Endothelial cell of umbilical vein (primary cell): ENCODE results near the gene STK32C. TPM values are rescaled to one million over a fixed set of nuclear protein-coding genes. Genes with fewer than 3 reads are reported as not detected.

Experiments used
- BruUV-seq: library from RNA; stranded (reverse); fragments of 400-500 nt; replicated peaks from 2 replicates; lab custom pipeline; 2021; lab: Mats Ljungman, UMichigan
- CTCF ChIA-PET: fragments of 300-600, 350-600 bp; sonication (Branson Sonifier 250); formaldehyde crosslinking; loops from one replicate; lab custom pipeline; 2021; ENCODE audit warnings: antibody characterized with exemption, inconsistent platforms; lab: Charles Lee
- POLR2A ChIA-PET: fragments of 300-600, 350-600 bp; sonication (Branson Sonifier 250); formaldehyde crosslinking; loops from one replicate; lab custom pipeline; 2021; ENCODE audit warnings: antibody characterized with exemption, inconsistent platforms; lab: Charles Lee
- DNase-seq: peaks from one replicate; pipeline ENCODE4 v3.0.0-alpha.2; 2011; ENCODE audit warnings: low read depth, low spot score
- FAIRE-seq: peaks from 2 replicates; lab custom pipeline; 2011; peaks lifted over from hg19 to GRCh38; lab: Jason Lieb, UNC
- H2AFZ ChIP-seq: 2 replicates; pipeline ENCODE4 v1.6.0; 2012; ENCODE audit warnings: low read depth, low read length, control low read depth, inconsistent platforms
- H3K27ac ChIP-seq: 2 replicates; pipeline ENCODE4 v1.5.1; 2011; ENCODE audit warnings: low read depth, mild to moderate bottlenecking, control low read depth, low read length, moderate library complexity; ENCODE audit not compliant: insufficient read depth
- H3K27me3 ChIP-seq, 2 experiments: 2 replicates each; pipeline versions ENCODE4 v1.6.0 to v1.6.1; 2011; ENCODE audit warnings: low read length in 2 of 2, mixed read lengths in 1 of 2; ENCODE audit not compliant: control insufficient read depth in 2 of 2, insufficient read depth in 2 of 2
- H3K36me3 ChIP-seq, 2 experiments: 2 replicates in 1 of 2; 3 replicates in 1 of 2; pipeline ENCODE4 v1.5.1; 2011; ENCODE audit warnings: low read length in 2 of 2, mild to moderate bottlenecking in 1 of 2, moderate library complexity in 1 of 2; ENCODE audit not compliant: control insufficient read depth in 2 of 2, insufficient read depth in 2 of 2; ENCODE audit errors: extremely low read depth in 1 of 2
- H3K4me1 ChIP-seq: 3 replicates; pipeline ENCODE4 v1.5.1; 2011; ENCODE audit warnings: mild to moderate bottlenecking, low read length; ENCODE audit not compliant: control insufficient read depth, insufficient read depth; ENCODE audit errors: extremely low read depth
- H3K4me2 ChIP-seq: 2 replicates; pipeline ENCODE4 v1.6.1; 2011; ENCODE audit warnings: low read length, control low read depth, mixed read lengths; ENCODE audit not compliant: insufficient read depth
- H3K4me3 ChIP-seq, 3 experiments: fragments of 200-600 bp in 1 of 3; sonication (generic), shearing (Covaris generic) in 1 of 3; replicated peaks in 1 of 3; 2 replicates each; pipeline ENCODE4 v1.5.1; 2011 to 2016; ENCODE audit warnings: control low read depth in 3 of 3, low read length in 3 of 3, mild to moderate bottlenecking in 2 of 3, inconsistent platforms in 1 of 3, low read depth in 1 of 3, moderate library complexity in 1 of 3; ENCODE audit not compliant: insufficient read depth in 1 of 3
- H3K79me2 ChIP-seq: 2 replicates; pipeline ENCODE4 v1.6.0; 2012; ENCODE audit warnings: low read length, inconsistent platforms; ENCODE audit not compliant: control insufficient read depth, insufficient read depth
- H3K9ac ChIP-seq: replicated peaks from 2 replicates; pipeline ENCODE3; 2011; ENCODE audit warnings: low read length, control low read depth; ENCODE audit not compliant: insufficient read depth; ENCODE audit errors: extremely low read depth
- H3K9me1 ChIP-seq: replicated peaks from 3 replicates; pipeline ENCODE4 v1.6.0; 2011; ENCODE audit warnings: mild to moderate bottlenecking, low read length; ENCODE audit not compliant: control insufficient read depth, insufficient read depth; ENCODE audit errors: extremely low read depth
- H3K9me3 ChIP-seq: replicated peaks from 2 replicates; pipeline ENCODE4 v1.5.1; 2012; ENCODE audit warnings: low read length, inconsistent platforms; ENCODE audit not compliant: control insufficient read depth, insufficient read depth
- H4K20me1 ChIP-seq: replicated peaks from 2 replicates; pipeline ENCODE3; 2011; ENCODE audit warnings: mild to moderate bottlenecking, low read length; ENCODE audit not compliant: control insufficient read depth, insufficient read depth; ENCODE audit errors: extremely low read depth
- CTCF ChIP-seq, 2 donors: IDR thresholded peaks; 1 replicate in 1 of 2; 2 replicates in 1 of 2; pipeline ENCODE4 v1.5.1; 2011; ENCODE audit warnings: low read length in 2 of 2, mild to moderate bottlenecking in 2 of 2, moderate library complexity in 2 of 2, control low read depth in 1 of 2, inconsistent platforms in 1 of 2, low read depth in 1 of 2; ENCODE audit not compliant: insufficient read depth in 1 of 2; ENCODE audit errors: extremely low read depth in 1 of 2
- EZH2 ChIP-seq: IDR thresholded peaks from 2 replicates; pipeline ENCODE4 v1.6.1; 2012; ENCODE audit warnings: borderline replicate concordance, low read depth, mild to moderate bottlenecking, moderate library complexity, low read length, inconsistent platforms; ENCODE audit not compliant: severe bottlenecking
- FOS ChIP-seq: IDR thresholded peaks from 2 replicates; pipeline ENCODE4 v1.6.1; 2011; ENCODE audit warnings: mild to moderate bottlenecking, low read length, moderate library complexity, borderline replicate concordance; ENCODE audit not compliant: insufficient read depth
- GATA2 ChIP-seq: IDR thresholded peaks from 2 replicates; pipeline ENCODE4 v1.7.0; 2011; ENCODE audit warnings: low read depth, mild to moderate bottlenecking, moderate library complexity, mixed read lengths, low read length; ENCODE audit not compliant: insufficient read length, insufficient read depth
- JUN ChIP-seq: IDR thresholded peaks from 2 replicates; pipeline ENCODE4 v1.6.1; 2011; ENCODE audit warnings: borderline replicate concordance, low read depth; ENCODE audit not compliant: insufficient read length, insufficient read depth
- MYC ChIP-seq: IDR thresholded peaks from one replicate; pipeline ENCODE4 v1.6.1; 2011; ENCODE audit warnings: mild to moderate bottlenecking, low read depth, low read length
- POLR2A ChIP-seq: IDR thresholded peaks from 2 replicates; pipeline ENCODE4 v1.6.1; 2012; ENCODE audit warnings: low read depth, mild to moderate bottlenecking, control low read depth, low read length
- POLR2AphosphoS5 ChIP-seq: IDR thresholded peaks from 2 replicates; pipeline ENCODE4 v1.6.1; 2012; ENCODE audit warnings: low read depth, mild to moderate bottlenecking, control low read depth, low read length, moderate library complexity; ENCODE audit not compliant: insufficient read depth
- dilution Hi-C: fragments of 300-500 bp; cut with MboI; formaldehyde crosslinking; loops from one replicate; pipeline ENCODE4 v1.15.0; 2019; ENCODE audit warnings: low sequenced_read_pairs; ENCODE audit not compliant: extremely low pct_ligation_motif_present
- intact Hi-C: fragments of 100-400 bp; cut with micrococcal nuclease; formaldehyde crosslinking; loops from one replicate; pipeline ENCODE4 v1.10.0; 2022
- polyA plus RNA-seq, 4 experiments: library from polyadenylated mRNA; depleted of rRNA in 3 of 4; stranded (reverse) in 3 of 4; unstranded in 1 of 4; fragments of >200 nt; gene quantifications; 2 replicates each; pipeline versions ENCODE4 v1.2.1 to v1.2.3, GENCODE V29; 2011 to 2012; ENCODE audit warnings: missing spikeins in 1 of 4
- total RNA-seq: library from RNA; stranded (reverse); gene quantifications from 2 replicates; pipeline ENCODE4 v1.2.3, GENCODE V29; 2021
- TF ChIP-seq, protein P1 (sequence below): IDR thresholded peaks from 2 replicates; pipeline ENCODE4 v1.6.1; 2011; ENCODE audit not compliant: insufficient read depth, insufficient read length

The STK32C gene
- total and polyA plus RNA-seq, 2 donors (not counting 3 experiments of a cell fraction or from before 2014, with no cell fraction given), result 5.4 to 14.1 TPM

- FAIRE-seq (no peak), DNase-seq (no peak)
- H3K79me2 ChIP-seq, result no peaks in the 10 kb centered on the region
- intact Hi-C loops, result no loop called here
- H3K9ac ChIP-seq, result no peak overlapping the region
- dilution Hi-C loops, result no loop called here
- no peak overlapping the region for H3K4me2 ChIP-seq
- no peaks in the 10 kb centered on the region for H3K9me1 ChIP-seq
- BruUV-seq, result no TSS peak
- no peak overlapping the region for H2AFZ ChIP-seq
- CTCF ChIA-PET, result no interaction called here
- peaks cover 0 to 3% of the 10 kb centered on the region in 2 experiments for H3K36me3 ChIP-seq
- POLR2A ChIA-PET, result no interaction called here
- H3K4me3 ChIP-seq, result no peak overlapping the region
- no peaks in the 10 kb centered on the region for H3K4me1 ChIP-seq
- H3K9me3 ChIP-seq, result no peaks in the 10 kb centered on the region
- H3K27me3 ChIP-seq, result no peaks in the 10 kb centered on the region
- H4K20me1 ChIP-seq, result no peaks in the 10 kb centered on the region
- H3K27ac ChIP-seq, result no peak overlapping the region
- TF ChIP-seq JUN (no peak), POLR2A (no peak), MYC (no peak), CTCF (IDR thresholded peaks at IDR 0.05; ENCODE audit: extremely low read depth in 1 of 2, insufficient read depth in 1 of 2, low read depth in 1 of 2, low read length in 2 of 2) (no peak), FOS (no peak), POLR2AphosphoS5 (no peak), GATA2 (no peak), EZH2 (no peak)
- TF ChIP-seq, protein P1, sequence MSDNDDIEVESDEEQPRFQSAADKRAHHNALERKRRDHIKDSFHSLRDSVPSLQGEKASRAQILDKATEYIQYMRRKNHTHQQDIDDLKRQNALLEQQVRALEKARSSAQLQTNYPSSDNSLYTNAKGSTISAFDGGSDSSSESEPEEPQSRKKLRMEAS, result no peak
Observed at GRCh38 chr10:132192991-132193665, 114.6 kb downstream of the STK32C start.
